SIG-M5 (cell line): Measurements from ENCODE around the gene LEFTY2.
"Not testable (repeated sequence)": the region's sequence is repeated elsewhere in the genome, so short reads cannot be mapped to it uniquely, and the experiment has no call there.

Source experiments
- DNase-seq: peaks from one replicate; lab custom pipeline; 2025; lab: John Stamatoyannopoulos, UW

Gene LEFTY2, protein sequence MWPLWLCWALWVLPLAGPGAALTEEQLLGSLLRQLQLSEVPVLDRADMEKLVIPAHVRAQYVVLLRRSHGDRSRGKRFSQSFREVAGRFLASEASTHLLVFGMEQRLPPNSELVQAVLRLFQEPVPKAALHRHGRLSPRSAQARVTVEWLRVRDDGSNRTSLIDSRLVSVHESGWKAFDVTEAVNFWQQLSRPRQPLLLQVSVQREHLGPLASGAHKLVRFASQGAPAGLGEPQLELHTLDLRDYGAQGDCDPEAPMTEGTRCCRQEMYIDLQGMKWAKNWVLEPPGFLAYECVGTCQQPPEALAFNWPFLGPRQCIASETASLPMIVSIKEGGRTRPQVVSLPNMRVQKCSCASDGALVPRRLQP

DNA sequence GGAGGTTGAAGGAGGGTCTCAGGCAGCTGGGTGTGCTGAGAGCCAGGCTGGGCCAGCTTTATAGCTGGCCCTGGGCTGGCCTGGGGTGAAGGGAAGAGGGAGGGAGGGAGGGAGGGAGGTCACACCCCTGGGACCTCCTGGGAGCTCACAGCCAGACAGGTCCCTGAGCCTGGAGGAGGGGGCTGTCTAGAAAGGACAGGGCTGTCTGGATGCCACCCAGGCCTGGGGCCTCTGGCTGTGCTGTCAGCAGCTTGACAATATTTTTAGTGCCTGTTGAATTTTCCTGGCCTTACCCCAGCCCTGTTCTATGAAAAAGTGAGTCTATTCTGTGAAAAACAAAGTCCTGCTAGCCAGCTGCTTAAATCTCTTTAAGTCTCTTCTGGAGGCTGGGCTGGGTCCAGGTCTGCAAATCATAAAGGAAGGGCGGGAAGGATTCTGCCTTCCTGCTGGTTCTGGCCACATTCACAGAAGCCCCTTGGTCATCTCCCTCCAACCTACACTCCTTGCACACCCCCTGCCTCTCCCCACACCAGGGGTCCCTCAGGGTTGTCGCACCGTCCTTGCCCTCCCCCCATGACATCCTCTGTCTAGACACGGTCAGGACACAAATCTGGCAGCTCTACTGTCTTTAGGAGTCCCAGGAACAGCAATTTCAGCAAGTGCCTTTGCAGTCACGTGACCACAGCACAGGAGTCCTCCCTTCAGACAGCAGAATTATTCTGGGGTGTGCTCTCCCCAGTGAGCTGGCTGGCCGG, at the start of gene LEFTY2:
LEFTY2 (minus strand) TSS at position 34 of the 755 bp plus-strand sequence. CDS start 80 bp downstream, outside the sequence.
- no peak for DNase-seq

DNA sequence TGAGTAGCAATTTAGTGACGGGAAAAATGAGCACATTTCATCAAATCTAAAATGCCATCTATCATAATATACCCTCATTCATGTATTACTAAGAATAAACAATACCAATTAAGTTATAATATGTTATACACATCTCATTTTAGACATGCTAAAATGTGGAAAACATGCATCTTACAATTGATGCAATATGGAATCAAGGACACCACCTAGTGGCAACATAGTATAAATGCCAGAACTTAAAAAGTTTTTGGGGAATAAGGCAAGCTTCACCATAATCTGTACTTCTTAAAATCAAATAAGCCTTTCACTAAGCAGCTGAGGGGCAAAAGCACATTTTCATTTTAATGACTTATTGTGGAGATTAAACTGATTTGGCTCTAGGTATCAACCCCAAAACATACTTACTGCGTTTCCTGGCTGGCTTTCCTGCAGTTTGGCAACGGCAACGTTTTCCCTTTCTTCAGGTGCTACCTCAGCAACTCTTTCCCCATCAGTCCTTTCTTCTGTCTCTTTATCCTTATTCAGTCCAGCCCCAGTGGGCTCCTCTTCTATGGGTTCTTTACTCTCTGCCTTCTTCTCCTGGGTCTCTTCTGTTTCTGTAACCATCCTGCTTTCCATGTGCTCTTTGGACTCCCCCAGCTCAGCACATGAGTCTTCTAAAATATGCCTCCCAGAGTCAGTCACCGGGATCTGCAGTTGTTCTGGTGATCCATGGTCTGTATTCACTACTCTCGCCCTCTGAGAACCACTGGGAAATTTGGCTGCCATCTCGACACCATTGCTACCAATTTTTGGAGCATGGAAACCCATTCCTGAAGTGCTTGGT, 46.7 kb upstream of the LEFTY2 start:
- DNase-seq: no peak

DNA sequence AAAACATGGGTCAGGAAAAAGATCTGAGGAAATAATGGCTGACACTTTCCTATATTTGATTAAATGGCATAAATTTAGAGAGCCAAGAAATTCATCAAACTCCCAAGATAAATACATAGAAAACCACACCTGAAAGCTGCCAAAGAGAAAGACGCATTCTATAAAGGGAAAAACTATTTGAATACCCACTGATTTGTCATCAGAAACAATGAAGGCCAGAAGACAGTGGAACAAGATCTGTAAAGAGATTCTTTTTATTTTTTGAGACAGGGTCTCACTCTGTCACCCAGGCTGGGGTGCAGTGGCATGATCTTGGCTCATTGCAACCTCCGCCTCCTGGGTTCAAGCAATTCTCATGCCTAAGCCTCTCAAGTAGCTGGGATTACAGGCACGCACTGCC, 40.7 kb upstream of the LEFTY2 start:
- DNase-seq: no peak

DNA sequence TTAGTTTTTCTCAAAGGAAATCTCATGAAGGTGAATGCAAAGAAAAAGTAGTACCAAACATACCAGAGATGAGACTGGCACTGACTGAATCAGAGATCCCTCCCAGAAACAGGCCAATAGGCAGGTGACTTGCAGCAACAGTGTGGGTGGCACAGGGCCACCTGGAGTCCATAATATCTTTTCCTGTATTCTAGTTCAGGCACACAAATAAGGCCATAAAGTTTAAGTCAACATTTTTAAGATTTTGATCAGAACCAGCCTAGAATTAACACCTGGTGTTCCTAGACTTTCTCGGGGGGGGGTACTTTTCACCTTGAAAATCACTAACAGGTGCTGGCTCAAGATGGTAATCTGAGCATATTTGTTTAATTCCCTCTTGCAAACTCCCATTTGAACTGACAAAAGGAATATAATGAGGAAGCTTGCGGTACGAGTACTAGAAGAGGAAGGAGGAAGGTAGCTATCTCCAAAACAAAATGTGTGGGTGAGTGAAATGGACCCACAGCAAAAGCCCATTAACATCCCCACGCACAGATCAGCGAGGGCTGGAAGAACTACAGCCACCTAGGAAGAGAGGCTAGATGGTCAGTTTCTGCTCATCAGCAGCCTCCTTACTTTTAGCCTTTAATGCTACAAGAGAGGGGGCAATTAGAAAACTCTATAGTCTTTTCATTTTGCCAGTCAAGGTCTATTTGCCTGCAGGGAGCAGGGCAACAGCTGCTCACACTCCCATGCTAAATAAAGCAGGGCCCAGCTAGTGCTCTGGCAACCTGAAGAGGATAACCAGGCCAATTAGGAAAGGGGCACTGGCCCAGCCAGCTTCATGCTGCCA, 39.2 kb upstream of the LEFTY2 start:
- no peak for DNase-seq

DNA sequence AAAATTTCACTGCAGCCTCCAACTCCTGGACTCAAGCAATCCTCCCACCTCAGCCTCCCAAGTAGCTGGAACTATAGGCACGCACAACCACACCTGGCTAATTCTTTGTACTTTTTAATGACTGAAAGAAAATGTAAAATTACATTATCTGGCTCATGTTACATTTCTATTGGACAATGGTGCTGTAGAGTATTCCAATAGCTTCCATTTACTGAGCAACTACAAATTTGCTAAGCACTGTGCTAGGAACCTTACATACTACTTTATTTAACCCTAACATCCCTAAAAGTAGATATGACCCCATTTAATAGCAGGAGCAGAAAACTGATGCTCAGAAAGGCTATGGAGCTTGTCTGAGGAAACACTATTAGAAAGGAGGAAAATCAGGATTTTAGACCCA, 38.4 kb upstream of the LEFTY2 start:
- DNase-seq: no peak

DNA sequence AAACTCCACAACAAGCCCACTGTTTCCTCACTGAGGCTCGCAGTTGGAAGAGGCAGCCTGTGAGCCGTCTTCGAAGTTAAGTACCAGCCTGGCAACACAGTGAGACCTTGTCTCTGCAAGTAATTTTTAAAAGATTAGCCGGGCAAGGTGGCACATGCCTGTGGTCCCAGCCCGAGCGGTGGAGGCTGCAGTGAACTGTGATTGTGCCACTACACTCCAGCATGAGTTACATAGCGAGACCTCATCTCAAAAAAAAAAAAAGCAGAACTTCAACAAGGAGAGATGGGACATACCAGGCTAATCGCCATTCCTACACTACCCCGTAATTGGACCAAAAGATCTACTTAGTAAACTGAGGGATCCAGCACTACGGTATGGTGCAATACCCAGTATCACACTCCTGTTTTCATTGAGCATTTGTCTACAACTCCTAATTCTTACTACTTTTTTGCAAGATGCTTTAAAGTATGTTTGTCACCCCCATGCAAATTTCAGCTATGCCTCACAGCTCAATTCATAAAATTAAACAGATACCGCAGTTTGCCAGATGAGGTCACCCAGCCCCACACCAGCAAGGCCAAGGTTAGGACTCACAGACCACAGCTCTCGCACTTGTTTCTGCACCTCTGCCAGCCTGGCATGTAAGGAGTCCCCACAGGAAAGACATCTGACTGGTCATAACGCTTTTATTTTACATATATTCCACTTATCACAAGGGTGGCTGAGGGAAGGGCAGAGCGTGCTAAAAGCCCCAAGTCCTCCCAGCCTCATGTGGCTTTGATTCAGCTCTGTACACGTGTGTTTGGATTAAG, 37.1 kb upstream of the LEFTY2 start:
- DNase-seq: no peak

DNA sequence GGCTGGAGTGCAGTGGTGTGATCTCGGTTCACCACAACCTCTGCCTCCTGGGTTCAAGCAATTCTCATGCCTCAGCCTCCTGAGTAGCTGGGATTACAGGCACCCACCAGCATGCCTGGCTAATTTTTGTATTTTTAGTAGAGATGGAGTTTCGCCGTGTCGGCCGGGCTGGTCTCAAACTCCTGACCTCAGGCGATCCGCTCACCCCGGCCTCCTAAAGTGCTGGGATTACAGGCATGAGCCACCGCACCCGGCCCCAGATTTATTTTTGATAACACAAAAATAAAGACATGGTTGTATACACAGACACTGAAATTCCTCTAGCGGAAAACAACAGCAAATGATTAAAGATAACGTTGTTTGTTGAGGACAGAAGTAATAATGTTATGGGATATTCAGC, 34.1 kb upstream of the LEFTY2 start:
- DNase-seq: not testable (repeated sequence)

DNA sequence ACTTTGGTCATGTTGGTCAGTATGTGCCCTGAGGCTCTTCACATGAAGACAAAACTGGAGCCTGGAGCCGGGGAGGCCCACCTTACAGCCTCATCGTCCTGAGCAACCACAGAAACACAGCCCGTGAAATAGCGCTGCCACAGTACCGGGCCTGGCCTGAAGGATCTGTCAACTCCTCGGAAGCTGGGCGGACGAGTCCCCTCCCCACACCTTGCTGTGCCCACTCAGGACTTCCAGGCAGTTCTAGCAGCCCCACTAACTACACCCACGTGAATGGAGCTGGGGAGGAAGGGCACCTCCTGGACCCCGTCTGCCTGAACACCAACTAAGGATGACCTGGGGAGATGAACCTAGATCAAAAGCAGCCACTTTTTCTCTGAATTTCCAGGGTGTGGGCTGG, 33.4 kb upstream of the LEFTY2 start:
- no peak for DNase-seq

DNA sequence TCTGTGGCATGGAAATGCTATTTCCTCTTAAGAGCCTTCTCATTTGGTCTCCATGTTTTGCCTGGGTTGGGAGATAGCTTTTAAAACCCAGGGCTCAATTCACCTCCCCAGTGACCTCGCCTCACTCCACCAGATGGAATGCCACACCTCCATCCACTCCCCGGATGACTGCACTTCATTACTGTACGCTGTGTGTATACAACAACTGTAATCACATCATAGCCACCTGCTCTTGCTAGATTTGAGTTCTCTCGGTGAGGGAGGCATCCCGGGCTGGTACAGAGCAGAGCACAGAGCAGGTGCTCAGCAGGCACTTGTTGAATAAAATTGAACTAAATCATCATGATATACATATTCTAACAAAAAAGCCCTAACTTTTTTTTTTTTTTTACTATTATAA, 32.1 kb upstream of the LEFTY2 start:
- no peak for DNase-seq

DNA sequence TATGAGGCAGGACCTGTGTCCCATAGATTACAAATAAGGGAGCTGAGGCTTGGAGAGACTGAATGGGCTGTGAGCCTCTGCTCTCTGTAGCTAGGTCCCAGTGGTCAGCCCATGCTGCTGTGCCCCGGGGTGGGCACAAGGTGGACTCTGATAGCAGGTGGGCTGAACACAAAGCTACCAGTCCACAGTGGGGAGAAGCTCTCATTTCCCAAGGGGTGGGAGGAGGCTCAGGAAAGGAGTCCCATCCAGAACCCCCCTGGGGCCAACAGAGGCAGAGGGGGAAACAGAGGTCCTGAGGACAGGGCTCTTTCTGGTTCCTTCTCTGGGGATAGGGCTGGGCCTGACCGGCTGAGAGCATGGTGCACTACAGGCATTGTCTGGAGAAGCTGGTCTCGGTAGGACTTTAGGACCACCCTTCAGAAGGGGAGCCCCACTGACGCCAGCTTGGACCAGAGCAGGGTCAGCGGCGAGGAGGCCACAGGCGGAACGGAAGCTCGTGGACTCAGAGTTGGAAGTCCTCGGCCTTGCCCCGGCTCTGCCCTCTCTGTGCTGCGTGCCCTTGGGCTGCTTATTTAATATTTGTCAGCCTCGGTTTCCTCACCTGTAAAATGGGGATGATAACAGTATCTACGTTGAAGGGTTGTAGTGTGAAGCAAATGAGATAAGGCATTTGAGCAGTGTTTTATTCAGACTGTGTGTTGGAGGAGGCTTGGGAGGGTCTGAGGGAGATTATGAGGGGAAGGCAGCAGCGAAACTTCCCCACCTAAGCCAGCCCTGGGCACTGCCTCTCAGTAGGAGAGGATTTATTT, 31.5 kb upstream of the LEFTY2 start:
- no peak for DNase-seq

DNA sequence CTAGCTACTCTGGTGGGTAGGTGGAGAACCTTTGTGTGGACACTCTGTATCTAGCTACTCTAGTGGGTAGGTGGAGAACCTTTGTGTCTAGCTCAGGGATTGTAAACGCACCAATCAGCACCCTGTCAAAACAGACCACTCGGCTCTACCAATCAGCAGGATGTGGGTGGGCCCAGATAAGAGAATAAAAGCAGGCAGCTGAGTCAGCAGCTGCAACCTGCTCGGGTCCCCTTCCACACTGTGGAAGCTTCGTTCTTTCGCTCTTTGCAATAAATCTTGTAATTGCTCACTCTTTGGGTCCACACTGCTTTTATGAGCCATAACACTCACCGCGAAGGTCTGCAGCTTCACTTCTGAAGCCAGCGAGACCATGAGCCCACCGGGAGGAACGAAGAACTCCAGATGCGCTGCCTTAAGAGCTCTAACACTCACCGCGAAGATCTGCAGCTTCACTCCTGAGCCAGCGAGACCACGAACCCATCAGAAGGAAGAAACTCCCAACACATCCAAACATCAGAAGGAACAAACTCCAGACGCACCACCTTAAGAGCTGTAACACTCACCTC, 29.7 kb upstream of the LEFTY2 start:
- not testable (repeated sequence) for DNase-seq

DNA sequence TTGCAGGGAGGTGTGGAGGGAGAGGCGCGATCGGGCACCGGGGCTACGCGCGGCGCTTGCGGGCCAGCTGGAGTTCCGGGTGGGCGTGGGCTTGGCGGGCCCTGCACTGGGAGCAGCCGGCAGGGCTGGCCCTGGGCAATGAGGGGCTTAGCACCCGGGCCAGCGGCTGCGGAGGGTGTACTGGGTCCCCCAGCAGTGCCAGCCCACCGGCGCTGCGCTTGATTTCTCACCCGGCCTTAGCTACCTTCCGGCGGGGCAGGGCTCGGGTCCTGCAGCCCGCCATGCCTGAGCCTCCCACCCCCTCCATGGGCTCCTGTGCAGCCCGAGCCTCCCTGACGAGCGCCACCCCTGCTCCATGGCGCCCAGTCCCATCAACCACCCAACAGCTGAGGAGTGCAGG, 28.7 kb upstream of the LEFTY2 start:
- not testable (repeated sequence) for DNase-seq

DNA sequence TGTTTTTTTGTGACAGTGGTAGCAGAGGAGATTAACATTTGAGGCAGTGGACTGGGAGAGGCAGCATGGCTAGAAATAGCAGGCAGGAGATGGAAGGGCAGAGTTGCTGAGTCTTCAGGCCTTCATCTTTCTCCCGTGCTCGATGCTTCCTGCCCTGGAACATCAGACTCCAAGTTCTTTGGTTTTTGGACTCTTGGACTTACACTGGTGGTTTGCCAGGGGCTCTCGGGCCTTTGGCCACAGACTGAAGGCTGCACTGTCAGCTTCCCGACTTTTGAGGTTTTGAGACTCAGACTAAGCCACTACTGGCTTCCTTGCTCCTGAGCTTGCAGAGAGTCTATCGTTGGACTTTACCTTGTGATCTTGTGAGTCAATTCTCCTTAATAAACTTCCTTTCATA, 24.2 kb upstream of the LEFTY2 start:
- no peak for DNase-seq

DNA sequence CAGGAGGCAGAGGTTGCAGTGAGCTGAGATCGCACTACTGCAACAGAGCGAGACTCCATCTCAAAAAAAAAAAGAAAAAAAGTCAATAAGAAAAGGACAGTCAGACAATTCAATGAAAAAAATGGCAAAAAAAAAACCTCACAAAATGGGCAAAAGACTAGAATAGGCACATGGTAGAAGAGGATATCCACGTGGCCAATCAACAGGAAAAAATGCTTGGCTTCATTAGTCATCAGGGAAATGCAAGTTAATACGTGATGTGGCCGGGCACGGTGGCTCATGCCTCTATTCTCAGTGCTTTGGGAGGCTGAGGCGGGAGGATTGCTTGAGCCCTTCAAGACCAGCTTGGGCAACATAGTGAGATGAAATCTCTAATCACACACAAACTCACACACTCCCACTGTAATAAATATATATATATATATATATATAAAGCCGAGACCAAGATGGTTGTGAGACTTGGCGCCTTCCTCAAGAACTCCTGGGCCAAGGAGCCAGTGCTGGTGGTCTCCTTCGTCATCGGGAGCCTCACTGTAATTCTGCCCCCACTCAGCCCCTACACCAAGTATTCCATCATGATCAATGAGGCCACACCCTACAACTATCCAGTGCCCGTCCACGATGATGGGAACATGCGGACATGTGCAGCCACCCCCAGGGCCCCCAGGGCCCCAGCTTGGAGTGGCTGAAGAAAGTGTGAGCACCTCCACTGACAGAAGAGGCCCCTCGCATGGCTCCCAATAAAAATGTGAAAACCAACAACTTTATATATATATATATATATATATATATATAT, 22.9 kb upstream of the LEFTY2 start:
- DNase-seq: no peak

DNA sequence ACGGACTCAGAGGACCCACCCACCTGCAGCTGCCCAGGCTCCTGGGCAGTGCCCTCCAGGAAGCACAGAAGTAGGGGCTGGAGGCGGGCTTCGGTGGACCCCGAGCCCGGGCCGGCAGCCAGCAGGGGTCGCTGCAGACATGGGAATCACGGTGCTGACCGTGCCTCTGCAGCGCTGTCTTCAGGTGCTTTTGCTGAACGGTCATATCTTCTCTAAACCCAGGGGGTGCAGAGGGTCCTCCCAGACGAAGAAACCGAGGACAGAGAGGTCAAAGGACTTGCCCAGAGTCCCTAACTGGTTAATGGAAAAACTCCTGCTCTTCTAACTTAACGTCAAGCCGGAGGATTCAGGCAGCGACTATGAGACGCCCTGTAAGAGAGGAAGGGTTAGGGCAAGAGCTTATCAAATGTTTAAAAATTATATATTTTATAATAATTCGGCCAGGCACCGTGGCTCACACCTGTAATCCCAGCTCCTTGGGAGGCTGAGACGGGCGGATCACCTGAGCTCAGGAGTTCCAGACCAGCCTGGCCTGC, 21.5 kb upstream of the LEFTY2 start:
- no peak for DNase-seq

DNA sequence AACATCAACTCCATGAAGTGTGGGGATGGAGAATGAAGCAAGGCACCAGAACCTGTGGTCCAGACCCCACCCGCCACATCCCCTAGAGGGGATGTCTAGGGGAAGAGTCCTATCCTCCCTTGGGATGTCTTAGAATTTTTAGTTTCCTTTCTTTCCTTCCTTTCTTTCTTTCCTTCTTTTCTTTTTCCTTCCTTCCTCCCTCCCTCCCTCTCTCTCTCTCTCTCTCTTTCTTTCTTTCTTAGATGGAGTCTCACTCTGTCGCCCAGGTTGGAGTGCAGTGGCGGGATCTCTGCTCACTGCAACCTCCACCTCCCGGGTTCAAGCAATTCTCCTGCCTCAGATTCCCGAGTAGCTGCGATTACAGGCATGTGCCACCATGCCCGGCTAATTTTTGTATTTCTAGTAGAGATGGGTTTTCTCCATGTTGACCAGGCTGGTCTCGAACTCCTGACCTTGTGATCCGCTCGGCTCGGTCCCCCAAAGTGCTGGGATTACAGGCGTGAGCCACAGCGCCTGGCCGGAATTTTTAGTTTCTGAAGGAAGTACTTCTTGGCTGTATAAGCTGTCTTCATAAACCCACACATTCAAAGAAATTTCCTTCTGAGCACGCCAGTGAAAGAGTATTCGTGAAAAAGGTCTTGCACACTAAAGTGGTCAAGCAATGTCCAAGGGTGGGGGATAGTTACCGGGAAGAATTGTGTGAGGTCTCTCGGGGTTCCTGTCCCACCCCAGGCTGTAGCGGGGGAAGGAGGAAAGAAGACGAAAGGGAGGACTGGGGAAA, 20.8 kb upstream of the LEFTY2 start:
- DNase-seq: no peak

DNA sequence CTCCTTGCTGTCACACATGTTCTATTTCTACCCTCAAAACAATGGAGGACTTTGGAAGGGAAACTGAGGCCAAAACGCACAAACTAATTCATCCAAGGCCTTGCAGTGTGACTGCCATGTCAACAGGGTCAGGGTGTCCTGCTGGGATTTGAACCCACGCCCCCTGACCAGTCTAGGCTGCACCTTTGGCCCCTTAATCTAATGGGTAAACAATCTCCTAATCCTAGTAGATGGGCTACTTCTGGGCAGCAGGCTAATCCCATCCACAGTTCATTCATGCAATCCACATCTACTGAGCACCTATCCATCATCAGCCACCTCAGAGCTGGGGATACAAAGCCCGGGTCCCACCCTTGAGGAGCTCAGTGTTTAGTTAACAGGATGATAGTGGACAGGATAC, 17.0 kb upstream of the LEFTY2 start:
- no peak for DNase-seq

DNA sequence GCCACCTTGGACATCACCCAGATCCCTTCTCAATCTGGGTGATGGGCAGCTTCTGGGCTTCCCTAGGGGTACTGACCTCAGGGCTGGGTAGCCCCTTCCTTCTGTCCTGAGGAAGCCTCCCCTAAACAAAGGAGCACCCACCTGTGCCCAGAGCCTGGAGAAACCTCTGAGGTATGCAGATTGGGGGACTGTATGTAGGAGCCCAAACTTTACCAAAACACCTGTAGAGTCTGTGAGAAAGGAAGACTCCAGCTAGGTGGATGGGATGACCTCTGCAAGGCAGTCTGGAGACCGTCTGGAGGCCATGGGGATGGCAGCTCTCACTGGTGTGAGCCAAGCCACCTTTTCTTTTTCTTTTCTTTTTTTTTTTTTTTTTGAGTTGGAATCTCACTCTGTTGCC, 13.7 kb upstream of the LEFTY2 start:
- no peak for DNase-seq
